ENCODE measurements around the gene PHF21A. TPM values are rescaled to one million over a fixed set of nuclear protein-coding genes. Genes with fewer than 3 reads are reported as not detected.
"Not testable (repeated sequence)": the region's sequence is repeated elsewhere in the genome, so short reads cannot be mapped to it uniquely, and the experiment has no call there.

Gene PHF21A
- total RNA-seq, 2 experiments from 2014 or later = 45.4 to 49.0 TPM

GRCh38 chr11:45995342-45995734 is 125.9 kb downstream of the PHF21A start:
- ATAC-seq (ENCODE audit: low read depth) = no peak
- POLR2A ChIA-PET = no interaction called here
- Mint-ChIP-seq H3K27ac (no peak overlapping the region), H3K4me1 (no peaks in the 10 kb centered on the region), H3K36me3 (no peaks in the 10 kb centered on the region), H3K27me3 (no peaks in the 10 kb centered on the region), H3K4me3 (no peak overlapping the region), H3K9me3 (no peaks in the 10 kb centered on the region)
- no peak for DNase-seq

- H3K27ac Mint-ChIP-seq = no peak overlapping the region
- H3K4me3 Mint-ChIP-seq = no peak overlapping the region
- POLR2A ChIA-PET = no interaction called here
Measured at GRCh38 chr11:45994371-45995341, 126.6 kb downstream of the PHF21A start.

GRCh38 chr11:45993531-45994001 is 127.7 kb downstream of the PHF21A start:
- no peaks in the 10 kb centered on the region for H3K27me3 Mint-ChIP-seq
- no peak overlapping the region for H3K4me3 Mint-ChIP-seq
- DNase-seq (no peak), ATAC-seq (ENCODE audit: low read depth) (no peak)
- H3K27ac Mint-ChIP-seq = no peak overlapping the region
- H3K9me3 Mint-ChIP-seq = no peaks in the 10 kb centered on the region
- H3K4me1 Mint-ChIP-seq = no peaks in the 10 kb centered on the region
- H3K36me3 Mint-ChIP-seq = no peaks in the 10 kb centered on the region
- POLR2A ChIA-PET = no interaction called here

More at GRCh38 chr11:45994371-45995341, 126.6 kb downstream of the PHF21A start:
- Mint-ChIP-seq H3K4me1 (no peaks in the 10 kb centered on the region), H3K27me3 (no peaks in the 10 kb centered on the region), H3K36me3 (no peaks in the 10 kb centered on the region), H3K9me3 (no peaks in the 10 kb centered on the region)
- ATAC-seq (ENCODE audit: low read depth) (no peak), DNase-seq (no peak)

GRCh38 chr11:45988921-45989320 is 132.3 kb downstream of the PHF21A start:
- Mint-ChIP-seq H3K9me3 (no peaks in the 10 kb centered on the region), H3K4me3 (no peak overlapping the region), H3K4me1 (peaks cover 7% of the 10 kb centered on the region), H3K27me3 (no peaks in the 10 kb centered on the region), H3K27ac (no peak overlapping the region), H3K36me3 (no peaks in the 10 kb centered on the region)
- DNase-seq (no peak), ATAC-seq (ENCODE audit: low read depth) (no peak)
- POLR2A ChIA-PET = no interaction called here

- ATAC-seq (ENCODE audit: low read depth) (no peak), DNase-seq (no peak)
- no peak overlapping the region for H3K27ac Mint-ChIP-seq
- peaks cover 11% of the 10 kb centered on the region for H3K4me1 Mint-ChIP-seq
- POLR2A ChIA-PET = no interaction called here
- H3K4me3 Mint-ChIP-seq = no peak overlapping the region
- H3K27me3 Mint-ChIP-seq = no peaks in the 10 kb centered on the region
- no peaks in the 10 kb centered on the region for H3K36me3 Mint-ChIP-seq
- no peaks in the 10 kb centered on the region for H3K9me3 Mint-ChIP-seq
Measured at GRCh38 chr11:45985212-45985611, 136.0 kb downstream of the PHF21A start.

- H3K36me3 Mint-ChIP-seq = peaks cover 3% of the 10 kb centered on the region
- H3K4me3 Mint-ChIP-seq = no peak overlapping the region
- DNase-seq (no peak), ATAC-seq (ENCODE audit: low read depth) (no peak)
- H3K27ac Mint-ChIP-seq = no peak overlapping the region
- H3K4me1 Mint-ChIP-seq = peaks cover 11% of the 10 kb centered on the region
- no peaks in the 10 kb centered on the region for H3K27me3 Mint-ChIP-seq
- POLR2A ChIA-PET = no interaction called here
- no peaks in the 10 kb centered on the region for H3K9me3 Mint-ChIP-seq
Measured at GRCh38 chr11:45984192-45984591, 137.1 kb downstream of the PHF21A start.

- DNase-seq = no peak
- Mint-ChIP-seq H3K27ac (no peak overlapping the region), H3K4me3 (no peak overlapping the region), H3K9me3 (no peaks in the 10 kb centered on the region), H3K27me3 (no peaks in the 10 kb centered on the region), H3K36me3 (peaks cover 5% of the 10 kb centered on the region), H3K4me1 (peaks cover 11% of the 10 kb centered on the region)
- ATAC-seq (ENCODE audit: low read depth) = no peak
- POLR2A ChIA-PET = no interaction called here
Measured at GRCh38 chr11:45983471-45983845, 137.8 kb downstream of the PHF21A start.

GRCh38 chr11:45982656-45983470 is 138.4 kb downstream of the PHF21A start:
- ATAC-seq (ENCODE audit: low read depth) (no peak), DNase-seq (no peak)
- H3K36me3 Mint-ChIP-seq = peaks cover 6% of the 10 kb centered on the region
- H3K27ac Mint-ChIP-seq = peak overlapping the region; percentile 27
- peaks cover 11% of the 10 kb centered on the region for H3K4me1 Mint-ChIP-seq
- no peaks in the 10 kb centered on the region for H3K9me3 Mint-ChIP-seq
- H3K27me3 Mint-ChIP-seq = no peaks in the 10 kb centered on the region
- POLR2A ChIA-PET = no interaction called here
- H3K4me3 Mint-ChIP-seq = no peak overlapping the region

- POLR2A ChIA-PET; H3K27ac Mint-ChIP-seq; DNase-seq; H3K4me3 Mint-ChIP-seq; H3K36me3 Mint-ChIP-seq; ATAC-seq (ENCODE audit: low read depth); H3K9me3 Mint-ChIP-seq; H3K27me3 Mint-ChIP-seq: not testable (repeated sequence)
- peaks cover 11% of the 10 kb centered on the region for H3K4me1 Mint-ChIP-seq
Measured at GRCh38 chr11:45981826-45982225, 139.4 kb downstream of the PHF21A start.

GRCh38 chr11:45974806-45975205 is 146.4 kb downstream of the PHF21A start:
- Mint-ChIP-seq H3K27me3 (no peaks in the 10 kb centered on the region), H3K27ac (no peak overlapping the region), H3K4me3 (no peak overlapping the region), H3K4me1 (no peaks in the 10 kb centered on the region), H3K9me3 (no peaks in the 10 kb centered on the region), H3K36me3 (peaks cover 11% of the 10 kb centered on the region)
- DNase-seq (no peak), ATAC-seq (ENCODE audit: low read depth) (no peak)
- POLR2A ChIA-PET = no interaction called here

- no peak overlapping the region for H3K27ac Mint-ChIP-seq
- H3K27me3 Mint-ChIP-seq = no peaks in the 10 kb centered on the region
- H3K36me3 Mint-ChIP-seq = peaks cover 13% of the 10 kb centered on the region
Measured at GRCh38 chr11:45973601-45974000, 147.7 kb downstream of the PHF21A start.

GRCh38 chr11:45968901-45969300 is 152.4 kb downstream of the PHF21A start:
- Mint-ChIP-seq H3K27me3 (no peaks in the 10 kb centered on the region), H3K4me1 (no peaks in the 10 kb centered on the region), H3K9me3 (no peaks in the 10 kb centered on the region), H3K36me3 (peaks cover 13% of the 10 kb centered on the region), H3K27ac (no peak overlapping the region), H3K4me3 (no peak overlapping the region)
- DNase-seq = no peak
- no peak for ATAC-seq (ENCODE audit: low read depth)
- POLR2A ChIA-PET = no interaction called here

More at GRCh38 chr11:45973601-45974000, 147.7 kb downstream of the PHF21A start:
- ATAC-seq (ENCODE audit: low read depth) (no peak), DNase-seq (no peak)
- Mint-ChIP-seq H3K9me3 (no peaks in the 10 kb centered on the region), H3K4me3 (no peak overlapping the region), H3K4me1 (no peaks in the 10 kb centered on the region)
- POLR2A ChIA-PET = no interaction called here

- DNase-seq (no peak), ATAC-seq (ENCODE audit: low read depth) (no peak)
- Mint-ChIP-seq H3K9me3 (no peaks in the 10 kb centered on the region), H3K27ac (no peak overlapping the region), H3K27me3 (no peaks in the 10 kb centered on the region), H3K4me1 (no peaks in the 10 kb centered on the region), H3K4me3 (no peak overlapping the region), H3K36me3 (peaks cover 13% of the 10 kb centered on the region)
- POLR2A ChIA-PET = interaction anchor here (0.7 kb wide), 1 partner anchor 364 kb away, joined by 3 read pairs; no protein-coding TSS in a partner anchor
Measured at GRCh38 chr11:45967506-45967905, 153.7 kb downstream of the PHF21A start.

Data from activated naive CD8-positive, alpha-beta T cell treated with anti-CD3 and anti-CD28 coated beads, Interleukin-2, amount 10 ng/mL, durations not matched to agents 7 days and 5 days (primary cell).